ENCODE results near the gene SF3A2.

Gene SF3A2

DNA sequence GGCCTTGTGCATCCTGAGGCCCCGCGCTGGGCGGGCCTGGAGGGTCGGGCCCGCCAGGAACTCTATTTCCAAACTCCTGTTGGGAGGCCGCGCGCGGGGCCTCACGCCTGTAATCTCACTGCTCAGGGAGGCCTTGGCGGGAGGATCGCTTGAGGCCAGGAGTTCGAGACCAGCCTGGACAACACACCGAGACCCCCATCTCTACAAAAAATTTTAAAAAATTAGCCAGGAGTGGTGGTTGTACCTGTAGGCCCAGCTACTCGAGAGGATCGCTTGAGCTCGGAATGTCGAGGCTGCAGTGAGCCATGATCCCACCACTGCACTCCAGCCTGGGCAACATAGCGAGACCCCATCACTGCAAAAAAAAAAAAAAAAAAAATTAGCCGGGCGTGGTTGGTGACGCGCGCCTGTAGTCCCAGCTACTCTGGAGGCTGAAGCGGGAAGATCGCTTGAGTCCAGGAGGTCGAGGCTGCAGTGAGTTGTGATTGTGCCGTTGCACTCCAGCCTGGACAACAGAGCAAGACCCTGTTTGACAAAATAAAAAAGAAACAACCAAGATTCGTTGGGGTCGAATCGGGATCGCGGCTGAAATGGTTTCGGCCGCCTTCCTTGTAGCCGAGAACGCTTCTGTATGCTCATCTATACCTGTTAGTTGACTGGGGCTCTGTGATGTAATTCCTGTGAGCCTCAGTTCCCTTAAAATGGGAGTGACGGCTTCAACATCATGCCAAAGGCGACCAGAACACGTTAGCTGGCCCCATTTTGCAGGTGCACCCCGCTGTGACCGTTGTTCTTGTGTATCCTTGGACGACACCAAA lies 636 bp downstream of the SF3A2 start:
- TF ChIP-seq, protein P1, sequence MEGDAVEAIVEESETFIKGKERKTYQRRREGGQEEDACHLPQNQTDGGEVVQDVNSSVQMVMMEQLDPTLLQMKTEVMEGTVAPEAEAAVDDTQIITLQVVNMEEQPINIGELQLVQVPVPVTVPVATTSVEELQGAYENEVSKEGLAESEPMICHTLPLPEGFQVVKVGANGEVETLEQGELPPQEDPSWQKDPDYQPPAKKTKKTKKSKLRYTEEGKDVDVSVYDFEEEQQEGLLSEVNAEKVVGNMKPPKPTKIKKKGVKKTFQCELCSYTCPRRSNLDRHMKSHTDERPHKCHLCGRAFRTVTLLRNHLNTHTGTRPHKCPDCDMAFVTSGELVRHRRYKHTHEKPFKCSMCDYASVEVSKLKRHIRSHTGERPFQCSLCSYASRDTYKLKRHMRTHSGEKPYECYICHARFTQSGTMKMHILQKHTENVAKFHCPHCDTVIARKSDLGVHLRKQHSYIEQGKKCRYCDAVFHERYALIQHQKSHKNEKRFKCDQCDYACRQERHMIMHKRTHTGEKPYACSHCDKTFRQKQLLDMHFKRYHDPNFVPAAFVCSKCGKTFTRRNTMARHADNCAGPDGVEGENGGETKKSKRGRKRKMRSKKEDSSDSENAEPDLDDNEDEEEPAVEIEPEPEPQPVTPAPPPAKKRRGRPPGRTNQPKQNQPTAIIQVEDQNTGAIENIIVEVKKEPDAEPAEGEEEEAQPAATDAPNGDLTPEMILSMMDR (IDR thresholded peaks at IDR 0.05), result no peak
- Histone ChIP-seq H3K4me3 (peak overlapping the region; percentile 98), H3K27ac (peak overlapping the region; percentile 98 to 100)
- DNase-seq (ENCODE audit: low spot score), result no peak

- Histone ChIP-seq H3K4me3 (peak overlapping the region; percentile 98), H3K27ac (no peak overlapping the region)
- TF ChIP-seq, protein P1 (IDR thresholded peaks at IDR 0.05), result no peak
- no peak for DNase-seq (ENCODE audit: low spot score)
These were observed 1.2 kb downstream of the SF3A2 start for GRCh38 chr19:2237869-2238153.

DNA sequence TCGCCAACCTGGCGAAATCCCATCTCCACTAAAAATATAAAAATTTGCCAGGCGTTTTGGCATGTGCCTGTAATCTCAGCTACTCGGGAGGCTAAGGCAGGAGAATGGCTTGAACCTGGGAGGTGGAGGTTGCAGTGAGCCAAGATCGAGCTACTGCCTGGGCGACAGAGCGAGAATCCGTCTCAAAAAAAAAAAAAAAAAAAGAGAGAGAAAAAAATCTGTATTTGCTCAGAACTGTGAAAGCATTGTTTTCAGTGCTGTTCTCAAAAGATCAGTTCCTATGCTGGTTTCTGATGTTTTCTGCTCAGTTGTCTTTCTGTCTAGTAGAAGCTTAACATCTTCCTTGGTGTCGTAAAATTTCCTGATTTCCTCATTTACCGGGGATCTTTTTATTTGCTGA lies 2.5 kb downstream of the SF3A2 start:
- no peak for DNase-seq (ENCODE audit: low spot score)
- H3K27ac ChIP-seq, result peak overlapping the region in 1 of 2 donors; percentile 74
- peak overlapping the region; percentile 60 for H3K4me3 ChIP-seq
- TF ChIP-seq, protein P1 (IDR thresholded peaks at IDR 0.05), result no peak

DNA sequence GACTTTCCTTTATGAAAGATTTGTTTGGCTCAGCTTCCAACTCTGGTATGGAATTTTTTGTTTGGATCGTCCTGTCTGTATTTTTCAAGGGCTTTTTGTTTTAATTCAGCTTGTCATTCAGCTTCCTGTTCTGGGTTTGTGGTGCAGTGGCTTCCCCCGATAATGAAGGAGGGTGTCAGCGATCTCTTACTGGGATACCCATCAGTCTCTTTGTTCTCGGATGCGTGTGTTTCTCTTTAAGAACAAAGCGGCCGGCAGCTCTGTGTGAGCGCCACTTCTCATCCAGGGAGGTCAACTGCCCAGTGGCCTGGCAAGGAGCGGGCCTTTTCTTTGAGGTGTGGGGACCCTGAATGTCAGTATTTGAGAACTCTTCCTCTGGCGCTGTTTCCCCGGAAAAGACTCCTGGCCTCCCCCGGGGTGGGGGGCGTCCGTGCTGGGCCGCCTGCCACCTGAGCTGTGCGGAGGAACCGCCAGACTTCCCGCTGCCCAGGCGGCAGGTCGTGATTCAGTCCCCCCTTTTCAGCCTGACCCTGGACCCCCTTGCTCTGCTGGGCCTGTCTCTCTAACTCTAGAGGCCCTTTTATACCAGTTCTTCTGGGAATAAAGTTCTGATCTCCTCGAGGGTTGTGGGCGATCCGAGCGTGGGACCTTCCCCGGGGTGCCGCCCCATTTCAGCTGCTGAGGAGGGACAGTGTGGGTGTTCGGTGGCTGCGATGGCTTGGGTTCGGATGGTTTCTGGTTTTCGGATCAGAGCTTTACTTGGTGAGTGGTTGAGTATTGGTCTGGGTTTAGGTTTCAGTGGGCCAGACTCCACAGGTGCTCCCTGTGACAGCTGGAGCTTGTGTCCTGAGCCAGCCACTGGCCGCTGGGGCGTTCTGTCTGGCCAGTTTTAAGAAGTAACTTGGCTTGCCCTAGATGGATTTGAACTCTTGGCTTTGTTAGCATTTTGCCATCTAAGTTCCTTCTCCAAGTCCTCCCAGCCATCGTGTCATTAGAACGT lies 3.4 kb downstream of the SF3A2 start:
- Histone ChIP-seq H3K27ac (peak overlapping the region; percentile 70 to 74), H3K4me3 (peak overlapping the region; percentile 60)
- no peak for DNase-seq (ENCODE audit: low spot score)
- TF ChIP-seq, protein P1 (IDR thresholded peaks at IDR 0.05), result no peak

GRCh38 chr19:2240881-2241760 lies 4.5 kb downstream of the SF3A2 start:
- Histone ChIP-seq H3K4me3 (peak overlapping the region; percentile 60), H3K27ac (peak overlapping the region; percentile 9 to 70)
- TF ChIP-seq, protein P1 (IDR thresholded peaks at IDR 0.05), result no peak
- no peak for DNase-seq (ENCODE audit: low spot score)

DNA sequence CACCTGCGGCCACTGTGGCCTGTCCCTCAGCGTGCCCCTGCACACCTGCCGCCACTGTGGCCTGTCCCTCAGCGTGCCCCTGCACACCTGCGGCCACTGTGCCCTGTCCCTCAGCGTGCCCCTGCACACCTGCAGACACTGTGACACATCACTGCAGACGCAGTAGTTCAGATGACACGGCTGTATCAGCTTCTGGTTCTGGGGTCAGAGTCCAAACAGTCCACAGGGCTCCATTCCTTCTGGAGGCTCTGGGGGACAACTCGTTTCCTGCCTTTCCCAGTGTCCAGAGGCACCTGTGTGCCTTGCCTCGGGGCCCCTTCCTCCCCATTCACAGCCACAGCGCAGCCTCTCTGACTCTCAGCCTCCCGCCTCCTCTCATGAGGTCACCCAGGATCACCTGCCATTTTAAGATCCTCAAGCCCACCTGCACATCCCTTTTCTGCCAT lies 5.5 kb downstream of the SF3A2 start:
- DNase-seq (ENCODE audit: low spot score), result no peak
- Histone ChIP-seq H3K27ac (peak overlapping the region in 1 of 2 donors; percentile 70), H3K4me3 (no peak overlapping the region)
- TF ChIP-seq, protein P1 (IDR thresholded peaks at IDR 0.05), result no peak

Measured in coronary artery (tissue), 2 donors.